ENCODE measurements around the gene ITGAL.
"Not testable (repeated sequence)": the region's sequence is repeated elsewhere in the genome, so short reads cannot be mapped to it uniquely, and the experiment has no call there.

The ITGAL gene

GRCh38 chr16:30519120-30520049 is 46.8 kb downstream of the ITGAL start:
- Histone ChIP-seq H3K4me1 (ENCODE audit: low read length) (no peaks in the 10 kb centered on the region), H3K36me3 (replicated peaks; ENCODE audit: low read depth, low read length) (peaks cover 2% of the 10 kb centered on the region), H3K4me2 (ENCODE audit: low read length) (no peak overlapping the region), H4K20me1 (ENCODE audit: insufficient read depth, low read length) (no peaks in the 10 kb centered on the region), H3K27ac (ENCODE audit: low read length) (no peak overlapping the region), H2AFZ (ENCODE audit: low read depth, low read length) (no peak overlapping the region), H3K4me3 (ENCODE audit: low read length) (no peak overlapping the region), H3K9me3 (ENCODE audit: insufficient read depth, low read length) (no peaks in the 10 kb centered on the region), H3K27me3 (ENCODE audit: low read depth, low read length) (no peaks in the 10 kb centered on the region), H3K9ac (ENCODE audit: low read length) (no peak overlapping the region), H3K79me2 (ENCODE audit: low read length) (no peaks in the 10 kb centered on the region)
- no peak for TF ChIP-seq CTCF (IDR thresholded peaks at IDR 0.05; ENCODE audit: low read depth, low read length)
- TF ChIP-seq EZH2phosphoT487 (IDR thresholded peaks at IDR 0.05; ENCODE audit: low read depth), result no peak

- no peak for TF ChIP-seq CTCF (IDR thresholded peaks at IDR 0.05; ENCODE audit: low read depth, low read length)
- TF ChIP-seq EZH2phosphoT487 (IDR thresholded peaks at IDR 0.05; ENCODE audit: low read depth), result no peak
- Histone ChIP-seq H3K36me3 (replicated peaks; ENCODE audit: low read depth, low read length) (peaks cover 9% of the 10 kb centered on the region), H3K4me3 (ENCODE audit: low read length) (no peak overlapping the region), H2AFZ (ENCODE audit: low read depth, low read length) (no peak overlapping the region), H4K20me1 (ENCODE audit: insufficient read depth, low read length) (no peaks in the 10 kb centered on the region), H3K27me3 (ENCODE audit: low read depth, low read length) (no peaks in the 10 kb centered on the region), H3K27ac (ENCODE audit: low read length) (no peak overlapping the region), H3K4me1 (ENCODE audit: low read length) (peaks cover 4% of the 10 kb centered on the region; the same call in 1 of the 2 replicates), H3K9ac (ENCODE audit: low read length) (no peak overlapping the region), H3K9me3 (ENCODE audit: insufficient read depth, low read length) (no peaks in the 10 kb centered on the region), H3K79me2 (ENCODE audit: low read length) (no peaks in the 10 kb centered on the region; the same call in 1 of the 2 replicates), H3K4me2 (ENCODE audit: low read length) (no peak overlapping the region)
Observed at GRCh38 chr16:30521476-30521872, 48.9 kb downstream of the ITGAL start.

- Histone ChIP-seq H3K4me3 (ENCODE audit: low read length) (no peak overlapping the region), H3K9ac (ENCODE audit: low read length) (no peak overlapping the region), H3K4me1 (ENCODE audit: low read length) (peaks cover 4% of the 10 kb centered on the region; the same call in 1 of the 2 replicates), H3K79me2 (ENCODE audit: low read length) (no peaks in the 10 kb centered on the region; the same call in 1 of the 2 replicates), H3K27me3 (ENCODE audit: low read depth, low read length) (no peaks in the 10 kb centered on the region), H3K4me2 (ENCODE audit: low read length) (no peak overlapping the region), H4K20me1 (ENCODE audit: insufficient read depth, low read length) (no peaks in the 10 kb centered on the region), H3K27ac (ENCODE audit: low read length) (no peak overlapping the region), H3K9me3 (ENCODE audit: insufficient read depth, low read length) (no peaks in the 10 kb centered on the region), H3K36me3 (replicated peaks; ENCODE audit: low read depth, low read length) (peaks cover 9% of the 10 kb centered on the region), H2AFZ (ENCODE audit: low read depth, low read length) (no peak overlapping the region)
- TF ChIP-seq EZH2phosphoT487 (IDR thresholded peaks at IDR 0.05; ENCODE audit: low read depth) (no peak), CTCF (IDR thresholded peaks at IDR 0.05; ENCODE audit: low read depth, low read length) (no peak)
Observed at GRCh38 chr16:30521873-30522641, 49.5 kb downstream of the ITGAL start.

- H3K4me2 ChIP-seq (ENCODE audit: low read length); H3K79me2 ChIP-seq (ENCODE audit: low read length); H3K27ac ChIP-seq (ENCODE audit: low read length); H3K9ac ChIP-seq (ENCODE audit: low read length); H2AFZ ChIP-seq (ENCODE audit: low read depth, low read length); H3K4me1 ChIP-seq (ENCODE audit: low read length); H3K9me3 ChIP-seq (ENCODE audit: insufficient read depth, low read length); H4K20me1 ChIP-seq (ENCODE audit: insufficient read depth, low read length); H3K36me3 ChIP-seq (replicated peaks; ENCODE audit: low read depth, low read length); H3K4me3 ChIP-seq (ENCODE audit: low read length); H3K27me3 ChIP-seq (ENCODE audit: low read depth, low read length): not testable (repeated sequence)
Observed at GRCh38 chr16:30522702-30523463, 50.3 kb downstream of the ITGAL start.

Measured in OCI-LY3 (cell line).